ENCODE data around the gene GPR6. TPM values are rescaled to one million over a fixed set of nuclear protein-coding genes. Genes with fewer than 3 reads are reported as not detected.

The GPR6 gene
- total RNA-seq, 1 donor from 2014 or later = not detected

DNA sequence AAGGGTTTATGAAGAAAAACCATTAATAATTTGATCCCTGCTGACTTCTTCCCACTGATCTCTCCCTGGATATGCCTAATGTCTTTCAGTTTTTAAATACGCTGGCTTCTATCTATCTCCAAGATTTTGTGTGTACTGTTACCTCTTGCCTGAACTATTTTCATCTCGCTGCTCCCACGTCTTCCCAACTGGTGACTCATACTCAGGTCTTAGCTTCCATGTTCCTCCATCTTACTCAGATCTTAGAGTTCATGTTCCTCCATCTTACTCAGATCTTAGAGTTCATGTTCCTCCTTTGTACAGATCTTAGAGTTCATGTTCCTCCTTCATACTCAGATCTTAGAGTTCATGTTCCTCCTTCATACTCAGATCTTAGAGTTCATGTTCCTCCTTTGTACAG lies 21.6 kb downstream of the GPR6 start:
- TF ChIP-seq, protein P1, sequence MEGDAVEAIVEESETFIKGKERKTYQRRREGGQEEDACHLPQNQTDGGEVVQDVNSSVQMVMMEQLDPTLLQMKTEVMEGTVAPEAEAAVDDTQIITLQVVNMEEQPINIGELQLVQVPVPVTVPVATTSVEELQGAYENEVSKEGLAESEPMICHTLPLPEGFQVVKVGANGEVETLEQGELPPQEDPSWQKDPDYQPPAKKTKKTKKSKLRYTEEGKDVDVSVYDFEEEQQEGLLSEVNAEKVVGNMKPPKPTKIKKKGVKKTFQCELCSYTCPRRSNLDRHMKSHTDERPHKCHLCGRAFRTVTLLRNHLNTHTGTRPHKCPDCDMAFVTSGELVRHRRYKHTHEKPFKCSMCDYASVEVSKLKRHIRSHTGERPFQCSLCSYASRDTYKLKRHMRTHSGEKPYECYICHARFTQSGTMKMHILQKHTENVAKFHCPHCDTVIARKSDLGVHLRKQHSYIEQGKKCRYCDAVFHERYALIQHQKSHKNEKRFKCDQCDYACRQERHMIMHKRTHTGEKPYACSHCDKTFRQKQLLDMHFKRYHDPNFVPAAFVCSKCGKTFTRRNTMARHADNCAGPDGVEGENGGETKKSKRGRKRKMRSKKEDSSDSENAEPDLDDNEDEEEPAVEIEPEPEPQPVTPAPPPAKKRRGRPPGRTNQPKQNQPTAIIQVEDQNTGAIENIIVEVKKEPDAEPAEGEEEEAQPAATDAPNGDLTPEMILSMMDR (IDR thresholded peaks at IDR 0.05) = no peak
- H3K27me3 Mint-ChIP-seq (ENCODE audit: low read depth) = peaks cover 14% of the 10 kb centered on the region

DNA sequence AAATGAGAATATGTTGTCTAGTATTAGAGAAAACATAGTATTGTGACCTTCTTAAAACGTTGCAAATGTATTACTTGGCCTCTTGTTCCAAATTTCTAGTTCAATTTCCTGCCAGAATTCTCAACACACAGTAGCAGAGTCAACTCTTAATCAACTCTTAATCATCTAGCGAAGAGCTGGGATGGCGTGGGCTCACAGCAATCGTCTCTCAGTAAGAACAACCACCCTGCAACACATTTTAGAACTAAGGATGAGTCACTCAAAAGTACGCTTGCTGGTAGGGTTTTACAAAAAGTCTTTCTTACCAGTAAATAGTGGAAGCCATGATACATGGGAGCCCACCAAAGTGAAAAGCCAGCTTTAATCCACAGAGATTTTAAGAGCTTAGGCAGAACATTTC lies 24.6 kb downstream of the GPR6 start:
- Mint-ChIP-seq H3K4me3 (ENCODE audit: unreplicated experiment) (no peak overlapping the region), H3K4me1 (ENCODE audit: low read depth) (no peaks in the 10 kb centered on the region), H3K27me3 (ENCODE audit: low read depth) (peaks cover 15% of the 10 kb centered on the region), H3K9me3 (ENCODE audit: low read depth) (no peaks in the 10 kb centered on the region), H3K27ac (ENCODE audit: unreplicated experiment) (no peak overlapping the region), H3K36me3 (ENCODE audit: low read depth) (peaks cover 2% of the 10 kb centered on the region)
- no peak for DNase-seq (ENCODE audit: low spot score)
- TF ChIP-seq, protein P1 (IDR thresholded peaks at IDR 0.05) = no peak

More for the DNA sequence above, 21.6 kb downstream of the GPR6 start:
- Mint-ChIP-seq H3K4me3 (ENCODE audit: unreplicated experiment) (no peak overlapping the region), H3K9me3 (ENCODE audit: low read depth) (no peaks in the 10 kb centered on the region), H3K27ac (ENCODE audit: unreplicated experiment) (no peak overlapping the region), H3K36me3 (ENCODE audit: low read depth) (peaks cover 2% of the 10 kb centered on the region), H3K4me1 (ENCODE audit: low read depth) (no peaks in the 10 kb centered on the region)
- DNase-seq (ENCODE audit: low spot score) = no peak

DNA sequence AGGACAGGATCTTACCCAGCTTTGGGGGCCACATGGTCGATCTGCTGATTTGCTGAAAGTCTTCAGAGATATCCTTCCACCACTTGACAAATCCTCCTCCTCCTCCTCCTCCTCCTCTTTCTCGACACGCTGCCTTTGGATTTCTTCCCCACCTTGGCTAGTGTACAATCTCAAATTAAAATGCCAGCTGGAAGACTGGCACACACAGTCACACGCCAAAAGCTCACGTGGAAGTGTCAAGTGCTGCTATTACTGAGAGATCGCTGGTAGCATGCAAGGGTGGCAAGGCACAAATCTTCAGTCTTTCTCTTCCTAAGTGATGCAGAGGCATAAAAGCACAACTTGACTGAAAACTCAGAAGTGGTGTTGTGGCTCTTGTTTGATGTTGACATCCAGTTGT lies 35.3 kb downstream of the GPR6 start:
- Mint-ChIP-seq H3K27ac (ENCODE audit: unreplicated experiment) (no peak overlapping the region), H3K27me3 (ENCODE audit: low read depth) (peaks cover 16% of the 10 kb centered on the region), H3K4me1 (ENCODE audit: low read depth) (no peaks in the 10 kb centered on the region), H3K36me3 (ENCODE audit: low read depth) (no peaks in the 10 kb centered on the region), H3K9me3 (ENCODE audit: low read depth) (no peaks in the 10 kb centered on the region), H3K4me3 (ENCODE audit: unreplicated experiment) (no peak overlapping the region)
- DNase-seq (ENCODE audit: low spot score) = no peak
- TF ChIP-seq, protein P1 (IDR thresholded peaks at IDR 0.05) = no peak

DNA sequence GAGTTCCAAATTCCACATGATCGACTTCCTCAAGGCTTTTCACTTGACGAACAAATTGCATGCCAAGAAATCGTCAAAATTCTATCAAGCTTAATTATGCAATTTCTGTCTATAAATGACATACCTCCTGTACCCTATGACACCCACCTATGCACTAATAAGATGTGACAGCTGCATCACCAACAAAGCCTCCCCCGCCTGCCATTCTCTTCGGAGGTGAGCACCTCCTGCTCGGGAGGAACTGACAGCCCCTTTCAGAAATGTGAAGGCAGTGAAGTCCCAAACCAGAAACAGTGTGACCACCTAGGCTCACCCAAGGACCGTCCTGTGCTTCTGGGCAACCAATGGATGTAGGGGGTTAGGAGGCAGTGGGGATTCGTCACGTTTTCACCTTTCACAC lies 37.1 kb downstream of the GPR6 start:
- H3K27ac Mint-ChIP-seq (ENCODE audit: unreplicated experiment) = no peak overlapping the region
- peaks cover 22% of the 10 kb centered on the region for H3K27me3 Mint-ChIP-seq (ENCODE audit: low read depth)
- H3K36me3 Mint-ChIP-seq (ENCODE audit: low read depth) = no peaks in the 10 kb centered on the region
- TF ChIP-seq, protein P1 (IDR thresholded peaks at IDR 0.05) = no peak
- no peaks in the 10 kb centered on the region for H3K9me3 Mint-ChIP-seq (ENCODE audit: low read depth)
- no peak for DNase-seq (ENCODE audit: low spot score)
- H3K4me1 Mint-ChIP-seq (ENCODE audit: low read depth) = no peaks in the 10 kb centered on the region
- no peak overlapping the region for H3K4me3 Mint-ChIP-seq (ENCODE audit: unreplicated experiment)

DNA sequence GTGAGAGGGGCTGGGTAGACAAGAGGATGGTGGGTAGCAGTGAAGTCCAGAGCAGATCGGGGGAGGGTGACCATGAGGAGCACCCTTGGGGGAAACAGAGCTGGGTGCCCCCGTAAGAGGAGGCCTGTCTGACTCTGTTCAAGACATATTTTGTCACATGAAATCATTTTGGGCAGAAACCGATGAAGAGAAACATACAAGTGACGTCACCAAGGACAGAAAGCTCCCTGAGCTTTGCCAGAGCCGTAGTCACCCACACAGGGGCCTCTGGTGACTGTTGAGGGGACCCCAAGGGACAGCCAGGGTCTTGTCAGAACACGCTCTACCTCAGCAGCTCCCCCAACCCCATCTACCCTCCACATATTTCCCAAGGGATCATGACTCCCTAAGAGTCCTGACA lies 39.2 kb downstream of the GPR6 start:
- Mint-ChIP-seq H3K4me1 (ENCODE audit: low read depth) (no peaks in the 10 kb centered on the region), H3K27ac (ENCODE audit: unreplicated experiment) (no peak overlapping the region), H3K27me3 (ENCODE audit: low read depth) (peaks cover 22% of the 10 kb centered on the region), H3K9me3 (ENCODE audit: low read depth) (no peaks in the 10 kb centered on the region), H3K36me3 (ENCODE audit: low read depth) (no peaks in the 10 kb centered on the region), H3K4me3 (ENCODE audit: unreplicated experiment) (no peak overlapping the region)
- TF ChIP-seq, protein P1 (IDR thresholded peaks at IDR 0.05) = no peak
- no peak for DNase-seq (ENCODE audit: low spot score)

Measured in chondrocyte (in vitro differentiated cells).